HepG2 (cell line): Measurements from ENCODE around the gene THAP2. TPM values are rescaled to one million over a fixed set of nuclear protein-coding genes. Genes with fewer than 3 reads are reported as not detected.

Experiments
- ARHGAP35 ChIP-seq: sonication (generic); formaldehyde crosslinking; IDR thresholded peaks from 2 replicates; pipeline ENCODE4 v1.9.0; 2022; ENCODE audit warnings: mild to moderate bottlenecking, inconsistent platforms, moderate library complexity, missing genetic modification reagents, borderline replicate concordance
- HNRNPLL ChIP-seq: fragments of 200-400 bp; formaldehyde crosslinking; IDR thresholded peaks from 2 replicates; pipeline ENCODE4 v1.6.1; 2017; ENCODE audit warnings: mild to moderate bottlenecking, low read depth, low read length; ENCODE audit not compliant: poor library complexity, severe bottlenecking
- NFE2L2 ChIP-seq: fragments of 150-350 bp; IDR thresholded peaks from 2 replicates; pipeline ENCODE4 v1.6.1; 2014; ENCODE audit warnings: low read length
- RXRA ChIP-seq: sonication (generic); formaldehyde crosslinking; IDR thresholded peaks from 2 replicates; pipeline ENCODE4 v1.5.1; 2020; ENCODE audit warnings: missing genetic modification reagents
- ZNF574 ChIP-seq: sonication (generic); formaldehyde crosslinking; IDR thresholded peaks from 2 replicates; pipeline ENCODE4 v1.4.0; 2020; ENCODE audit warnings: missing genetic modification reagents
- polyA plus RNA-seq, 8 experiments: library from polyadenylated mRNA; depleted of rRNA in 3 of 8; stranded (reverse) in 7 of 8; unstranded in 1 of 8; fragments of >200 nt; fragmentation: Illumina TruSeq in 4 of 8; extraction: Trizol in 4 of 8; gene quantifications; 2 replicates each; pipeline versions ENCODE4 v1.2.1 to v1.2.3, GENCODE V29; 2011 to 2016; ENCODE audit warnings: low read depth in 4 of 8, missing spikeins in 1 of 8, mixed read lengths in 1 of 8; ENCODE audit not compliant: insufficient read depth in 1 of 8
- total RNA-seq, 5 experiments: library from RNA; depleted of rRNA; stranded (reverse); fragments of >200 nt; fragmentation: Illumina TruSeq; extraction: Trizol; gene quantifications; 2 replicates each; pipeline ENCODE4 v1.2.3, GENCODE V29; 2016; ENCODE audit warnings: low read depth in 1 of 5
- TF ChIP-seq, protein P1 (sequence below): sonication (generic); formaldehyde crosslinking; IDR thresholded peaks from 2 replicates; pipeline ENCODE4 v1.5.1; 2020; ENCODE audit warnings: mild to moderate bottlenecking, missing genetic modification reagents
- TF ChIP-seq, protein P2 (sequence below): sonication (generic); formaldehyde crosslinking; IDR thresholded peaks from 2 replicates; pipeline ENCODE4 v1.5.1; 2020; ENCODE audit warnings: mild to moderate bottlenecking, missing genetic modification reagents, borderline replicate concordance

The THAP2 gene
- total and polyA plus RNA-seq, 2 of the 13 experiments (the other 11 are each of a cell fraction or from before 2014, with no cell fraction given), result 5.2 to 6.2 TPM

- TF ChIP-seq NFE2L2, result no peak
- peak; percentile 93 for TF ChIP-seq HNRNPLL
- peak; percentile 82; the same call in 1 of the 2 replicates for TF ChIP-seq ARHGAP35
- TF ChIP-seq, protein P1, sequence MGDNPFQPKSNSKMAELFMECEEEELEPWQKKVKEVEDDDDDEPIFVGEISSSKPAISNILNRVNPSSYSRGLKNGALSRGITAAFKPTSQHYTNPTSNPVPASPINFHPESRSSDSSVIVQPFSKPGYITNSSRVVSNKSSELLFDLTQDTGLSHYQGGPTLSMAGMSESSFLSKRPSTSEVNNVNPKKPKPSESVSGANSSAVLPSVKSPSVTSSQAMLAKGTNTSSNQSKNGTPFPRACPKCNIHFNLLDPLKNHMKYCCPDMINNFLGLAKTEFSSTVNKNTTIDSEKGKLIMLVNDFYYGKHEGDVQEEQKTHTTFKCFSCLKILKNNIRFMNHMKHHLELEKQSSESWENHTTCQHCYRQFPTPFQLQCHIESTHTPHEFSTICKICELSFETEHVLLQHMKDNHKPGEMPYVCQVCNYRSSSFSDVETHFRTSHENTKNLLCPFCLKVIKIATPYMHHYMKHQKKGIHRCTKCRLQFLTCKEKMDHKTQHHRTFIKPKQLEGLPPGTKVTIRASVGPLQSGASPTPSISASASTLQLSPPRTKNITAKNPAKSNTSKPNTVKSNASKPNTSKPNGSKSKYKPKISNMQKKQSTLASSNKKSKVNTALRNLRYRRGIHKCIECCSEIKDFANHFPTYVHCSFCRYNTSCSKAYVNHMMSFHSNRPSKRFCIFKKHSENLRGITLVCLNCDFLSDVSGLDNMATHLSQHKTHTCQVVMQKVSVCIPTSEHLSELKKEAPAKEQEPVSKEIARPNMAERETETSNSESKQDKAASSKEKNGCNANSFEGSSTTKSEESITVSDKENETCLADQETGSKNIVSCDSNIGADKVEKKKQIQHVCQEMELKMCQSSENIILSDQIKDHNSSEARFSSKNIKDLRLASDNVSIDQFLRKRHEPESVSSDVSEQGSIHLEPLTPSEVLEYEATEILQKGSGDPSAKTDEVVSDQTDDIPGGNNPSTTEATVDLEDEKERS (CRISPR knock-in tag), result peak; percentile 85
- peak; percentile 83 for TF ChIP-seq ZNF574 (CRISPR knock-in tag)
- TF ChIP-seq, protein P2, sequence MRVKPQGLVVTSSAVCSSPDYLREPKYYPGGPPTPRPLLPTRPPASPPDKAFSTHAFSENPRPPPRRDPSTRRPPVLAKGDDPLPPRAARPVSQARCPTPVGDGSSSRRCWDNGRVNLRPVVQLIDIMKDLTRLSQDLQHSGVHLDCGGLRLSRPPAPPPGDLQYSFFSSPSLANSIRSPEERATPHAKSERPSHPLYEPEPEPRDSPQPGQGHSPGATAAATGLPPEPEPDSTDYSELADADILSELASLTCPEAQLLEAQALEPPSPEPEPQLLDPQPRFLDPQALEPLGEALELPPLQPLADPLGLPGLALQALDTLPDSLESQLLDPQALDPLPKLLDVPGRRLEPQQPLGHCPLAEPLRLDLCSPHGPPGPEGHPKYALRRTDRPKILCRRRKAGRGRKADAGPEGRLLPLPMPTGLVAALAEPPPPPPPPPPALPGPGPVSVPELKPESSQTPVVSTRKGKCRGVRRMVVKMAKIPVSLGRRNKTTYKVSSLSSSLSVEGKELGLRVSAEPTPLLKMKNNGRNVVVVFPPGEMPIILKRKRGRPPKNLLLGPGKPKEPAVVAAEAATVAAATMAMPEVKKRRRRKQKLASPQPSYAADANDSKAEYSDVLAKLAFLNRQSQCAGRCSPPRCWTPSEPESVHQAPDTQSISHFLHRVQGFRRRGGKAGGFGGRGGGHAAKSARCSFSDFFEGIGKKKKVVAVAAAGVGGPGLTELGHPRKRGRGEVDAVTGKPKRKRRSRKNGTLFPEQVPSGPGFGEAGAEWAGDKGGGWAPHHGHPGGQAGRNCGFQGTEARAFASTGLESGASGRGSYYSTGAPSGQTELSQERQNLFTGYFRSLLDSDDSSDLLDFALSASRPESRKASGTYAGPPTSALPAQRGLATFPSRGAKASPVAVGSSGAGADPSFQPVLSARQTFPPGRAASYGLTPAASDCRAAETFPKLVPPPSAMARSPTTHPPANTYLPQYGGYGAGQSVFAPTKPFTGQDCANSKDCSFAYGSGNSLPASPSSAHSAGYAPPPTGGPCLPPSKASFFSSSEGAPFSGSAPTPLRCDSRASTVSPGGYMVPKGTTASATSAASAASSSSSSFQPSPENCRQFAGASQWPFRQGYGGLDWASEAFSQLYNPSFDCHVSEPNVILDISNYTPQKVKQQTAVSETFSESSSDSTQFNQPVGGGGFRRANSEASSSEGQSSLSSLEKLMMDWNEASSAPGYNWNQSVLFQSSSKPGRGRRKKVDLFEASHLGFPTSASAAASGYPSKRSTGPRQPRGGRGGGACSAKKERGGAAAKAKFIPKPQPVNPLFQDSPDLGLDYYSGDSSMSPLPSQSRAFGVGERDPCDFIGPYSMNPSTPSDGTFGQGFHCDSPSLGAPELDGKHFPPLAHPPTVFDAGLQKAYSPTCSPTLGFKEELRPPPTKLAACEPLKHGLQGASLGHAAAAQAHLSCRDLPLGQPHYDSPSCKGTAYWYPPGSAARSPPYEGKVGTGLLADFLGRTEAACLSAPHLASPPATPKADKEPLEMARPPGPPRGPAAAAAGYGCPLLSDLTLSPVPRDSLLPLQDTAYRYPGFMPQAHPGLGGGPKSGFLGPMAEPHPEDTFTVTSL (CRISPR knock-in tag), result peak; percentile 79; the same call in 1 of the 2 replicates
- peak; percentile 91 for TF ChIP-seq RXRA (CRISPR knock-in tag)
Observed at GRCh38 chr12:71685914-71686657, 22.0 kb downstream of the THAP2 start, which contains the start of gene TMEM19 (continued).
